AG04450 (cell line): ENCODE results near the gene TEAD3. TPM values are rescaled to one million over a fixed set of nuclear protein-coding genes. Genes with fewer than 3 reads are reported as not detected.

ENCODE experiments used
- CTCF ChIA-PET: fragments of 300-600, 350-600 bp; formaldehyde crosslinking; extraction: SDS; loops from one replicate; lab custom pipeline; 2022; ENCODE audit warnings: antibody characterized with exemption, inconsistent platforms; lab: Charles Lee
- POLR2A ChIA-PET: fragments of 350-600 bp; formaldehyde crosslinking; extraction: SDS; loops from one replicate; lab custom pipeline; 2021; ENCODE audit warnings: antibody characterized with exemption, inconsistent platforms; lab: Yijun Ruan, JAX
- DNase-seq: peaks from one replicate; pipeline ENCODE4 v3.0.0-alpha.2; 2011; ENCODE audit warnings: low read depth, low spot score
- H3K27ac ChIP-seq: one replicate; pipeline ENCODE4 v1.5.1; 2012; ENCODE audit warnings: low read depth, low read length, control low read depth
- H3K27me3 ChIP-seq: one replicate; pipeline ENCODE4 v1.6.0; 2012; ENCODE audit warnings: low read length; ENCODE audit not compliant: control insufficient read depth, insufficient read depth
- H3K4me3 ChIP-seq: 2 replicates; pipeline ENCODE4 v1.5.1; 2011; ENCODE audit warnings: mild to moderate bottlenecking, low read depth, low read length, control low read depth
- H3K9me3 ChIP-seq: 2 replicates; pipeline ENCODE4 v1.5.1; 2012; ENCODE audit warnings: low read length; ENCODE audit not compliant: control insufficient read depth, insufficient read depth
- CTCF ChIP-seq: IDR thresholded peaks from 2 replicates; pipeline ENCODE4 v1.5.1; 2011; ENCODE audit warnings: low read depth, low read length, control low read depth, inconsistent platforms
- polyA plus RNA-seq: library from polyadenylated mRNA; depleted of rRNA; stranded (reverse); fragments of >200 nt; gene quantifications from 2 replicates; pipeline ENCODE4 v1.2.3, GENCODE V29; 2011

TEAD3 gene
- polyA plus RNA-seq, 1 experiment, result 16.6 TPM

DNA sequence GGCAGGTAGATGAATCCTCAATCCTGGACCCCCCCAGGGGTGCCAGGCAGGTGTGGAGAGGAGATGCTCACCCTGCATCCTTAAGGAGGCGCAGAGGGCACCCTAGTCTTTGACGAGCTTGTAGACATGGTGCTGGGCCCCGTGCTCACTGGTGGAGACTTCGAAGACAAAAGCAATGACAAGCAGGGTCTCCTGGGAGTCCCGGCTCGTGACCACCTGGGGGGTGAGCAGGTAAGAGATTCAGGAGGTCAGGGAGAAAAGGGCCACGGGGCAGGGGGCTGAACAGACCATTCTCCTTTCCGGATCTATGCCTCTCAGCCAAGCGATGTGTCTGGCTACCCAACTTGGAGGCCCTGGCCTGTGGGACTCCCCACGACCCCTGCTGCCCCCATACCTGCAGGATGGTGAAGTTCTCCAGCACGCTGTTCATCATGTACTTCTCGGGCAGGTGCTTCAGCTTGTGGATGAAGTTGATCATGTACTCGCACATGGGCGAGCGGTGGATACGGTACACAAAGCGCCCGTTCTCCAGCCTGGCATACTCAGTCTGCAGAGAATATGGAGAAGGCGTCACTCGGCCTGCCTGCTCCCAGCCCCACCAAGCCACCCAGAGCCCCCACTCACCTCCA lies 21.8 kb downstream of the TEAD3 start:
- ChIA-PET CTCF (no interaction called here), POLR2A (interaction anchor here (0.6 kb wide), 1 partner anchor 42 kb away, joined by 6 read pairs; no protein-coding TSS in a partner anchor)
- Histone ChIP-seq H3K27me3 (no peaks in the 10 kb centered on the region), H3K4me3 (no peak overlapping the region), H3K9me3 (no peaks in the 10 kb centered on the region), H3K27ac (no peak overlapping the region)
- DNase-seq, result no peak
- TF ChIP-seq CTCF, result no peak

GRCh38 chr6:35474131-35474941 lies 22.5 kb downstream of the TEAD3 start:
- ChIA-PET CTCF (no interaction called here), POLR2A (interaction anchor here (0.6 to 1.8 kb wide), 5 partner anchors 11 to 187 kb away, joined by 3 to 21 read pairs (median 6); partner anchors contain the start of gene TEAD3)
- no peaks in the 10 kb centered on the region for H3K9me3 ChIP-seq
- no peak overlapping the region for H3K4me3 ChIP-seq
- H3K27me3 ChIP-seq, result no peaks in the 10 kb centered on the region
- TF ChIP-seq CTCF, result no peak
- DNase-seq, result no peak
- H3K27ac ChIP-seq, result peak overlapping the region; percentile 39

DNA sequence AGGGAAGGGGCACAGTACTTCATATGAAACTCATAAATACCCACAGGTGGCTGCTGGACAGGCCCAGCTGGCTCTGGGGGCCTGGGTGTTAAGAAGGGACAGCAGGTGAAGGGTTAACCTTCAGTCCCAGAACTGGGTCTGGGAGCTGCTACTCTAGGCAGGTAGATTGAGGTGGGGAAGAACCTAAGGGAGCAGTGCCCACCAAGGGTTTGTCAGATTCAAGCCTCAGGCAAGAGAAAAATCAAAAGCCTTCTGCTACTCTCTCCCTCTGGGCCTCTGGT lies 23.1 kb downstream of the TEAD3 start:
- no peaks in the 10 kb centered on the region for H3K27me3 ChIP-seq
- H3K9me3 ChIP-seq, result no peaks in the 10 kb centered on the region; the same call in 1 of the 2 replicates
- POLR2A ChIA-PET, result interaction anchor here (0.6 to 1.8 kb wide), 4 partner anchors 12 to 187 kb away, joined by 3 to 21 read pairs (median 6); partner anchors contain the start of gene TEAD3
- no peak for TF ChIP-seq CTCF
- peak overlapping the region; percentile 39 for H3K27ac ChIP-seq
- CTCF ChIA-PET, result no interaction called here
- no peak overlapping the region for H3K4me3 ChIP-seq
- DNase-seq, result no peak

DNA sequence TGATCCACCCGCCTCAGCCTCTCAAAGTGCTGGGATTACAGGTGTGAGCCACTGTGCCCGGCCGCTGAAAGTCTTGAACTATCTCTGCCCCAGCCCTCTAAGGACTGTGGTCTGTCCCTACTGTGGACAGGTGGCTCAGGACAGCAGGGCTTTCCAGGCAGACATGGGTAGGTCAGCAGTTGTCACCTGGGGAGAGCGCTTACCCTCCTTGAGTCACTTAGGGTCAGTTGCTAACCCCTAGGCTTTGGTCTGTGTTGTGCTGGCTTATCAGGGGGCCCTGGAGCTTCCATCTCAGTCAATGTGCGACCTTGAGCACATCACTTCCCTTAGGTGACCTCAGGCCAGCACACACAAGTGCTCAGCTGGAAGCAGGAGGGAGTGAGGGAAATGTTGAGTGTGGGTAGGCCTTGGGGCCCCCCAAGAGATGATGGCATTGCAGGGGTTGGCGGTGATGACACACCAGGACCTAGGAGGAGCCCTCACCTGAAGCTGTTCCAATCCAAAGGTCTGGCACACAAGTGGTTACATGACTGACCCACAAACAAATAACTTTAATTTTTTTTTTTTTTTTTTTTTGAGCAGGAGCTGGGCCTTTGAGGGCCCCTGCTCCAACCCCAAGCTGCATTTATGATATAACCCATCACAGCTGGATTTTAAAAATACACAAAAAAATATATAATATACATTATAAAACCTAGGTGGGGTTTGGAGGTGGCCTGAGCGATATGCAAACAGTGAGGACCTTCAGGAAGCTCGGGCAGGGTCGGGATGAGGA lies 23.6 kb downstream of the TEAD3 start:
- DNase-seq, result no peak
- Histone ChIP-seq H3K27ac (peak overlapping the region; percentile 57), H3K27me3 (no peaks in the 10 kb centered on the region), H3K4me3 (no peak overlapping the region), H3K9me3 (no peaks in the 10 kb centered on the region; the same call in 1 of the 2 replicates)
- ChIA-PET CTCF (no interaction called here), POLR2A (interaction anchor here (0.6 to 1.8 kb wide), 9 partner anchors 10 to 186 kb away, joined by 3 to 21 read pairs (median 3); partner anchors contain the start of gene TEAD3)
- TF ChIP-seq CTCF, result no peak
